Measurements from ENCODE around the gene IFIT1B. TPM values are rescaled to one million over a fixed set of nuclear protein-coding genes. Genes with fewer than 3 reads are reported as not detected.

Gene IFIT1B
- total and polyA plus RNA-seq, 2 of the 8 experiments (the other 6 are each of a cell fraction or from before 2014, with no cell fraction given) = not detected

DNA sequence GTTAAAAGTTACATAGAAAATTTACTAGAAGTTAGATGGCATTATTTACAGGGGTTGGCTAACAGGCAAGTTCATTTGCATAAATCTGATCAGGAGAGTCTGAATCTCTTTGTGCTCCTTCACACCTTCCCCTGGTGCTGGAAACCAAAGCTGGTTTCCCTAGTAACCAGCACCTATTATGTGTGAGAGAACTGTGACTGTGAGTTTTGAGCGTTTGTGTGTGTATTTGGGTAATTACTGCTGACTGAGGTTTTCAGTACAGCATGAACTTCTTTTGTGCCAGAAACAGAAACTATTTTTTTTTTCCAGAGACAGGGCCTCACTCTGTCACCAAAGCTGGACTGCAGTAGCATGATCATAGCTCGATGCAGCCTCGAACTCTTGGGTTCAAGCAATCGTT, 10.3 kb upstream of the IFIT1B start:
- CTCF ChIA-PET (ENCODE audit: partially characterized antibody) = interaction anchor here (1.2 to 5.4 kb wide), 17 partner anchors 11 to 149 kb away, joined by 3 to 64 read pairs (median 25); partner anchors contain the start of genes IFIT1, IFIT1B, IFIT2 and LIPA
- H3K18ac ChIP-seq (ENCODE audit: extremely low read depth, low read length) = no peak overlapping the region
- no peaks in the 10 kb centered on the region; the same call in 1 of the 2 replicates for H3K23me2 ChIP-seq (ENCODE audit: low read depth, low read length)
- FAIRE-seq (no peak), DNase-seq (ENCODE audit: low read depth in 1 of 2, low spot score in 2 of 2) (no peak)
- 0 out of 2 replicates have a peak overlapping the region, but pooled peaks have one; percentile 4 for H2AK5ac ChIP-seq (ENCODE audit: low read depth, low read length)
- H4K8ac ChIP-seq (ENCODE audit: extremely low read depth, insufficient read depth, low read length) = no peak overlapping the region
- H3K14ac ChIP-seq (ENCODE audit: insufficient read length) = no peak overlapping the region
- 83% methylated on average over 4 of the region's 4 CpGs; no CpG with 5 or more reads in 1 of the 2 experiments for WGBS, 2 experiments (ENCODE audit: extremely low coverage in 1 of 2, insufficient coverage in 1 of 2, insufficient read length in 1 of 2, insufficient replicate concordance in 2 of 2, low coverage in 1 of 2, low lambda C conversion rate in 2 of 2, missing lambda C conversion rate in 1 of 2)
- no peaks in the 10 kb centered on the region for H3K27me3 ChIP-seq (replicated peaks in 1 of 4; ENCODE audit: control insufficient read depth in 3 of 4, extremely low read depth in 1 of 4, insufficient read depth in 3 of 4, low read length in 3 of 4)
- H3K36me3 ChIP-seq (ENCODE audit: control insufficient read depth in 2 of 4, insufficient read depth in 4 of 4, low read length in 3 of 4) = no peaks in the 10 kb centered on the region; a peak in 1 of 8 replicates
- H3K9me3 ChIP-seq (ENCODE audit: insufficient read depth in 2 of 2, low read depth in 1 of 2, low read length in 1 of 2) = no peaks in the 10 kb centered on the region
- H2BK120ac ChIP-seq (replicated peaks; ENCODE audit: low read depth, low read length) = no peak overlapping the region
- H4K5ac ChIP-seq (ENCODE audit: insufficient read length, low read depth, low read length) = no peak overlapping the region
- H3K23ac ChIP-seq (ENCODE audit: insufficient read length) = no peak overlapping the region
- no peak overlapping the region for H2BK5ac ChIP-seq (ENCODE audit: low read depth, low read length)
- H3K4ac ChIP-seq (replicated peaks; ENCODE audit: insufficient read length, low read depth, low read length) = no peak overlapping the region
- H2BK20ac ChIP-seq (ENCODE audit: low read length) = 0 out of 2 replicates have a peak overlapping the region, but pooled peaks have one; percentile 6
- no peak overlapping the region for H2BK15ac ChIP-seq (ENCODE audit: low read length)
- H3K56ac ChIP-seq (replicated peaks; ENCODE audit: insufficient read length, low read depth, low read length) = no peak overlapping the region
- H3K4me3 ChIP-seq (ENCODE audit: extremely low read depth in 1 of 4, insufficient read depth in 2 of 4, low read depth in 3 of 4, low read length in 4 of 4) = no peak overlapping the region
- no peak overlapping the region for H2BK12ac ChIP-seq (ENCODE audit: low read depth, low read length)
- H3K4me2 ChIP-seq (ENCODE audit: insufficient read depth in 1 of 2, low read depth in 2 of 2, low read length in 2 of 2) = no peak overlapping the region
- no peak overlapping the region for H2AFZ ChIP-seq (ENCODE audit: low read length)
- H4K91ac ChIP-seq (replicated peaks; ENCODE audit: insufficient read length, low read length) = no peak overlapping the region
- H3K9ac ChIP-seq (replicated peaks in 1 of 4; ENCODE audit: extremely low read depth in 1 of 4, low read depth in 3 of 4, low read length in 3 of 4) = no peak overlapping the region
- POLR2A ChIA-PET (ENCODE audit: partially characterized antibody) = interaction anchor here (0.6 kb wide), 1 partner anchor 114 kb away, joined by 3 read pairs; no protein-coding TSS in a partner anchor
- peaks cover 0 to 6% (median 0%) of the 10 kb centered on the region in 4 experiments; a peak in 1 of 7 replicates for H3K4me1 ChIP-seq (replicated peaks in 1 of 4; ENCODE audit: control insufficient read depth in 3 of 4, insufficient read depth in 4 of 4, low read length in 3 of 4)
- H3K27ac ChIP-seq (ENCODE audit: low read depth, low read length) = no peak overlapping the region
- H4K20me1 ChIP-seq (replicated peaks in 1 of 2; ENCODE audit: control insufficient read depth in 1 of 2, insufficient read depth in 2 of 2, low read length in 2 of 2) = no peaks in the 10 kb centered on the region
- no peaks in the 10 kb centered on the region for H3K79me2 ChIP-seq (ENCODE audit: control insufficient read depth in 1 of 2, insufficient read depth in 2 of 2, low read length in 2 of 2)
- H3K79me1 ChIP-seq (ENCODE audit: low read depth, low read length) = no peaks in the 10 kb centered on the region
- TF ChIP-seq POLR2AphosphoS5 (IDR thresholded peaks at IDR 0.05; ENCODE audit: low read depth, low read length) (no peak), ZNF274 (IDR thresholded peaks at IDR 0.05; ENCODE audit: borderline replicate concordance, extremely low read depth, low read length) (no peak), RXRA (IDR thresholded peaks at IDR 0.05; ENCODE audit: insufficient read depth, low read depth, low read length) (no peak), SP1 (IDR thresholded peaks at IDR 0.05; ENCODE audit: low read depth, low read length) (no peak), RFX5 (IDR thresholded peaks at IDR 0.05; ENCODE audit: borderline replicate concordance, low read depth, low read length) (no peak), NANOG (IDR thresholded peaks at IDR 0.05; ENCODE audit: insufficient read depth, low read depth, low read length, poor library complexity, severe bottlenecking) (no peak), BRCA1 (IDR thresholded peaks at IDR 0.05; ENCODE audit: low read depth, low read length) (no peak), EP300 (IDR thresholded peaks at IDR 0.05; ENCODE audit: borderline replicate concordance in 1 of 2, low read depth in 2 of 2, low read length in 2 of 2) (no peak), ATF2 (IDR thresholded peaks at IDR 0.05; ENCODE audit: low read length) (no peak), EGR1 (IDR thresholded peaks at IDR 0.05; ENCODE audit: borderline replicate concordance, low read depth, low read length) (no peak)
- TF ChIP-seq, protein P1, sequence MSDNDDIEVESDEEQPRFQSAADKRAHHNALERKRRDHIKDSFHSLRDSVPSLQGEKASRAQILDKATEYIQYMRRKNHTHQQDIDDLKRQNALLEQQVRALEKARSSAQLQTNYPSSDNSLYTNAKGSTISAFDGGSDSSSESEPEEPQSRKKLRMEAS (IDR thresholded peaks at IDR 0.05) = no peak

Data from H1 (cell line).